Activated CD8-positive, alpha-beta T cell treated with anti-CD3 and anti-CD28 coated beads, Interleukin-2, amount 10 ng/mL, durations not matched to agents 7 days and 5 days (primary cell): Measurements from ENCODE around the gene RSAD1. TPM values are rescaled to one million over a fixed set of nuclear protein-coding genes. Genes with fewer than 3 reads are reported as not detected.

Experiments
- ATAC-seq: fragments of 150-1000 bp; cut with Tn5 transposase; one replicate; pipeline ENCODE4 v1.10.0; 2021; ENCODE audit warnings: moderate library complexity
- CTCF ChIA-PET: fragments of 350-600 bp; sonication (Branson Sonifier 250); formaldehyde crosslinking; loops from one replicate; lab custom pipeline; 2021; ENCODE audit warnings: antibody characterized with exemption; lab: Charles Lee
- POLR2A ChIA-PET: fragments of 350-600 bp; sonication (Branson Sonifier 250); formaldehyde crosslinking; loops from one replicate; lab custom pipeline; 2021; ENCODE audit warnings: antibody characterized with exemption; lab: Charles Lee
- DNase-seq: peaks from one replicate; pipeline ENCODE4 v3.0.0-alpha.2; 2020
- H3K27ac Mint-ChIP-seq: one replicate; pipeline ENCODE4 v1.8.0; 2021; ENCODE audit warnings: mild to moderate bottlenecking, mixed read lengths
- H3K27me3 Mint-ChIP-seq: one replicate; pipeline ENCODE4 v1.8.0; 2021; ENCODE audit warnings: low read depth, mixed read lengths
- H3K36me3 Mint-ChIP-seq: one replicate; pipeline ENCODE4 v1.8.0; 2021; ENCODE audit warnings: low read depth, mixed read lengths
- H3K4me1 Mint-ChIP-seq: one replicate; pipeline ENCODE4 v1.8.0; 2021; ENCODE audit warnings: low read depth, mixed read lengths
- H3K4me3 Mint-ChIP-seq: one replicate; pipeline ENCODE4 v1.8.0; 2021; ENCODE audit warnings: mild to moderate bottlenecking, mixed read lengths
- H3K9me3 Mint-ChIP-seq: one replicate; pipeline ENCODE4 v1.8.0; 2022; ENCODE audit warnings: mixed read lengths; ENCODE audit not compliant: insufficient read depth
- total RNA-seq, 2 experiments: library from RNA; stranded (reverse); gene quantifications; one replicate each; pipeline ENCODE4 v1.2.3, GENCODE V29; 2021

Gene RSAD1
- total RNA-seq, 2 experiments from 2014 or later: 26.6 to 28.4 TPM

DNA sequence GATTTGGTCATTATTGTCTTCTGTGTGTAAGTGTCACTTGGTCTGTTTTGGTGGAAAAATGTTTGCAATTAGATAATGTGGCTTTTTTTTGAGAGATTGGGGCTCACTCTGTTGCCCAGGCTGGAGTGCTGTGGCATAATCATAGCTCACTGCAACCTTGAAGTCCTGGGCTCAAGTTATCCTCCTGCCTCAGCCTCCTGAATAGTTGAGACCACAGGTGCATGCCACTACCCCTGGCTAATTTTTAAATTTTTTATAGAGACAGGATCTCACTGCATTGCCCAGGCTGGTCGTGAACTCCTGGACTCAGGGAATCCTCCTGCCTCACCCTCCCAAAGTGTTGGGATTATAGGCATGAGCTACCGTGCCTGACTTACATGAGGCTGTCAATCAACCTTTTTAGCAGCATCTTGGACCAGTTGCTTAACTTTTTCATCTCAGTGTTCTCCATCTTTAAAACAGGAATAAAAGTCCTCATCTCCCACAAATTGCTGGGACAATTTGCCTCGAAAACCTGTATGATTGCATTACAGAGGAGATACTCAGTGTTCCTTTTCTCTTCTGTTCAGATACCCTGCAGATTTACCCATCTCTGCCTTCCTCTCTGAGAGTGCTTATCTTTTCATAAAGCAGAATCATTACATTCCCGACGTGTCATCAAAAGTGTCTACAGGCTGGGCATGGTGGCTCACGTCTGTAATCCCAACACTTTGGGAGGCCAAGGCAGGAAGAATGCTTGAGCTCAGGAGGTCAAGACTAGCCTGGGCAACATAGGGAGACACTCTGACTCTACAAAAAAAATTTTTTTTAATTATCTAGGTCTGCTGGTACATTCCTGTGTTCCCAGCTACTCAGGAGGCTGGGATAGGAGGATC lies 33.6 kb upstream of the RSAD1 start:
- no peaks in the 10 kb centered on the region for H3K9me3 Mint-ChIP-seq
- no peaks in the 10 kb centered on the region for H3K27me3 Mint-ChIP-seq
- ATAC-seq: no peak
- H3K27ac Mint-ChIP-seq: no peak overlapping the region
- no peaks in the 10 kb centered on the region for H3K4me1 Mint-ChIP-seq
- ChIA-PET POLR2A (no interaction called here), CTCF (interaction anchor here (1.1 to 1.7 kb wide), 2 partner anchors 19 to 48 kb away, joined by 3 to 6 read pairs; partner anchors contain the start of genes ACSF2 and LRRC59)
- no peaks in the 10 kb centered on the region for H3K36me3 Mint-ChIP-seq
- H3K4me3 Mint-ChIP-seq: no peak overlapping the region
- DNase-seq: no peak

DNA sequence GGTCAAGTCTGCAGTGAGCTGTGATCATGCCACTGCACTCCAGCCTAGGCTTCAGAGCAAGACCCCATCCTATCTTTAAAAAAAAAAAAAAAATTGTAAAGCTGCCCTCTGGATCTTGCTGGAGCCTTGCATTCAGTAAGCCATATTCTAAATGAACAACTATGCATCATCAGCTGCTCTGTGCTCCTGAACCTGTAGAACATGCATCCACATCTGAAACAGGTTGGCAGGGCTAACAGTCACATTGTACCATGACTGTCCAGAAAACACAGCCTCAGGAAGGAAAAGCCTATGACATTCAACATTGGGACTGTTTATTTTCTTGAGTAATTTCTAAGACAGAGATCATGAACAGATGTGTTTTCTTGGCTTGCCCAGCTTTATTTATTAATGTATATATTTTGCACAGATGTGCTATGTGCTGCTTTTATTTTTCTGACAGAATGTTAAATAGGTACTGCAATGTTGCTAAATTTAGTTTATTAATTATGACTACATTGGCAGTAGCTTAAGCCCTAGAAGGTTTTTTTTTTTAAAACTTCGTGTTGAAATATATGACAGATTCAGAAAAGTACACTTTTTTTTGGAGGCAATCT lies 32.8 kb upstream of the RSAD1 start:
- Mint-ChIP-seq H3K27ac (no peak overlapping the region), H3K9me3 (no peaks in the 10 kb centered on the region), H3K4me3 (no peak overlapping the region), H3K4me1 (no peaks in the 10 kb centered on the region), H3K27me3 (no peaks in the 10 kb centered on the region), H3K36me3 (no peaks in the 10 kb centered on the region)
- ChIA-PET CTCF (no interaction called here), POLR2A (no interaction called here)
- DNase-seq (no peak), ATAC-seq (no peak)

- POLR2A ChIA-PET: no interaction called here
- Mint-ChIP-seq H3K36me3 (no peaks in the 10 kb centered on the region), H3K27me3 (no peaks in the 10 kb centered on the region), H3K4me3 (no peak overlapping the region), H3K4me1 (peaks cover 5% of the 10 kb centered on the region), H3K9me3 (no peaks in the 10 kb centered on the region), H3K27ac (no peak overlapping the region)
- DNase-seq: no peak
- CTCF ChIA-PET: no interaction called here
- no peak for ATAC-seq
Observed at GRCh38 chr17:50447870-50448595, 30.6 kb upstream of the RSAD1 start.

- no peaks in the 10 kb centered on the region for H3K9me3 Mint-ChIP-seq
- H3K27ac Mint-ChIP-seq: no peak overlapping the region
- ChIA-PET POLR2A (no interaction called here), CTCF (no interaction called here)
- no peaks in the 10 kb centered on the region for H3K36me3 Mint-ChIP-seq
- H3K4me3 Mint-ChIP-seq: no peak overlapping the region
- peaks cover 5% of the 10 kb centered on the region for H3K4me1 Mint-ChIP-seq
- no peak for ATAC-seq
- no peaks in the 10 kb centered on the region for H3K27me3 Mint-ChIP-seq
- DNase-seq: no peak
Observed at GRCh38 chr17:50448643-50449042, 30.0 kb upstream of the RSAD1 start.

- H3K27me3 Mint-ChIP-seq: no peaks in the 10 kb centered on the region
- H3K4me1 Mint-ChIP-seq: peaks cover 5% of the 10 kb centered on the region
- no peaks in the 10 kb centered on the region for H3K36me3 Mint-ChIP-seq
- H3K27ac Mint-ChIP-seq: no peak overlapping the region
- POLR2A ChIA-PET: no interaction called here
- ATAC-seq (no peak), DNase-seq (no peak)
- no peaks in the 10 kb centered on the region for H3K9me3 Mint-ChIP-seq
- no peak overlapping the region for H3K4me3 Mint-ChIP-seq
- CTCF ChIA-PET: interaction anchor here (1.2 kb wide), 1 partner anchor 25 kb away, joined by 4 read pairs; no protein-coding TSS in a partner anchor
Observed at GRCh38 chr17:50451943-50452629, 26.6 kb upstream of the RSAD1 start.

DNA sequence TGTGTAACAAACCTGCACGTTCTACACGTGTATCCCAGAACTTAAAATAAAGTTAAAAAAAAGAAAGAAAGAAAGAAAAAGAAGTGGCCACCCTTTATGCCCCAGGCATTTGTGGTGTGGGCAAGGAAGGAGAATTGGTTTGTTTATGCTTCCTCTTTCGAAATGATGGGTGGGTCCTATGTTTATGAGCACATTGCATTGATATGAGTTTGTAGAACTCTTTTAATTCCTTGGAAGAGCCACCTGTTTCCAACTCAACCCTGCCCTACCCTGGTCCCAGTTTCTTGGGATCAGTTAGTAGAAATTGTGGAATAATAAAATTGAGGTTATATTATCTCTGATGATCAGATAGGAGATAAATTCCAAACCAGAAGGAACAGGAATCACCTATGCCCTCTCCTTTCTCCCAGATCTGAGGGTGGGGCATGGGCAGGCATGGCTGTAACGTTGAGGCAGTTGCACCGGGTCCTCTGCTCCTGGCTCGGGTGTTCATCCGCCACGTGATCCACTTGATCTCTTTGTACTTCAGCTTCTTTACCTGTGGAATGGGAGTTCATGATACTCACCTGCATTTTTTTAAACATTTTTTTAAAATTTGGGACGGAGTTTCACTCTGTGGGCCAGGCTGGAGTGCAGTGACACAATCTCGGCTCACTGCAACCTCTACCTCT lies 25.9 kb upstream of the RSAD1 start:
- no peaks in the 10 kb centered on the region for H3K9me3 Mint-ChIP-seq
- H3K27ac Mint-ChIP-seq: no peak overlapping the region

GRCh38 chr17:50453901-50454300 lies 24.8 kb upstream of the RSAD1 start:
- Mint-ChIP-seq H3K9me3 (no peaks in the 10 kb centered on the region), H3K27ac (no peak overlapping the region), H3K4me3 (no peak overlapping the region), H3K4me1 (peaks cover 5% of the 10 kb centered on the region), H3K36me3 (no peaks in the 10 kb centered on the region), H3K27me3 (no peaks in the 10 kb centered on the region)
- POLR2A ChIA-PET: no interaction called here
- ATAC-seq (no peak), DNase-seq (no peak)
- CTCF ChIA-PET: no interaction called here

More for the DNA sequence above, 25.9 kb upstream of the RSAD1 start:
- H3K27me3 Mint-ChIP-seq: no peaks in the 10 kb centered on the region
- ATAC-seq (no peak), DNase-seq (no peak)
- CTCF ChIA-PET: interaction anchor here (1.2 kb wide), 1 partner anchor 26 kb away, joined by 4 read pairs; no protein-coding TSS in a partner anchor
- no peaks in the 10 kb centered on the region for H3K36me3 Mint-ChIP-seq
- POLR2A ChIA-PET: no interaction called here
- H3K4me1 Mint-ChIP-seq: peaks cover 5% of the 10 kb centered on the region
- no peak overlapping the region for H3K4me3 Mint-ChIP-seq

DNA sequence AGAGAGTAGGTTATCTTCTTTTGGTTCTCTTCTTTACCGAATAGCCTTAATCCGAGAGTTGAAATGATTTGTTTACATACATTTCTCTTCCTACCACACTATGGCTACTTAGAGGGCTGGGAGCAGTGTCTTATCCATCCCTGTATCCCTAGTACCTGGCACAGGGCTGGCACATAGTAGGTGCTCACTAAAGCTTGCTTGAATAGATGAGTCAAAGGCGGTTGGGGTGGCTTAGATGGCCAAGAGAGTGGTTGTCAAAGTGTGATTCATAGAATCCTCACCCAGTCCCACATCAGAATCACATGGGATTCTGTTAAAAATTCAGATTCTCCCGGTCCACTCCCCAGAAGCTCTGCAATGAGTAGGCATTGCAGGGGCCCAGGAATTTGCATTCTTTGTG lies 21.0 kb upstream of the RSAD1 start:
- no peak overlapping the region for H3K27ac Mint-ChIP-seq
- CTCF ChIA-PET: interaction anchor here (1.6 kb wide), 1 partner anchor 257 kb away, joined by 3 read pairs; no protein-coding TSS in a partner anchor
- no peak overlapping the region for H3K4me3 Mint-ChIP-seq
- no peaks in the 10 kb centered on the region for H3K36me3 Mint-ChIP-seq
- POLR2A ChIA-PET: no interaction called here
- H3K4me1 Mint-ChIP-seq: peaks cover 2% of the 10 kb centered on the region
- no peak for ATAC-seq
- H3K27me3 Mint-ChIP-seq: no peaks in the 10 kb centered on the region
- H3K9me3 Mint-ChIP-seq: no peaks in the 10 kb centered on the region
- DNase-seq: no peak

DNA sequence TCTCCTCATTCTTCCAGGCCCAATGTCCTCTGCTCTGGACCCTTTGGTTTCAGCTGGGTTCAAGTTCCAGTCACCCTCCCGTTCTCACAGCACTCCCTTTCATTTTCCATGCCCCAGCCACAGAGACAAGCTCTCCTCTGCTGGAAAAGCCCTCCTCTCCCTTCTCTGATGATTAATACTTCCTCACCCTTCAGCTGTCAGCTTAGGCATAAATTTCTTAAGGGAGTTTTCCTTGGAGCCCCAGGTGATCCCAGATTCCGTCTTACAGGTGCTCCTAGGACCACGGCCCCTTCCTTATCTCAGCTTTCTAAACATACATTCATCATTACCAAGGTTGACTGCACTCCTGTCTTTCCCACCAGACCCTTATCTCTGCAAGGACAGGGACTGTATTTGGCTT lies 20.4 kb upstream of the RSAD1 start:
- H3K4me1 Mint-ChIP-seq: no peaks in the 10 kb centered on the region
- no peaks in the 10 kb centered on the region for H3K9me3 Mint-ChIP-seq
- H3K4me3 Mint-ChIP-seq: no peak overlapping the region
- no peaks in the 10 kb centered on the region for H3K36me3 Mint-ChIP-seq
- no peaks in the 10 kb centered on the region for H3K27me3 Mint-ChIP-seq
- ChIA-PET POLR2A (no interaction called here), CTCF (interaction anchor here (1.6 kb wide), 1 partner anchor 258 kb away, joined by 3 read pairs; no protein-coding TSS in a partner anchor)
- ATAC-seq (no peak), DNase-seq (no peak)
- no peak overlapping the region for H3K27ac Mint-ChIP-seq

- Mint-ChIP-seq H3K4me3 (no peak overlapping the region), H3K9me3 (no peaks in the 10 kb centered on the region), H3K4me1 (no peaks in the 10 kb centered on the region), H3K27ac (no peak overlapping the region), H3K36me3 (no peaks in the 10 kb centered on the region), H3K27me3 (no peaks in the 10 kb centered on the region)
- CTCF ChIA-PET: interaction anchor here (1.2 to 1.6 kb wide), 2 partner anchors 62 to 259 kb away, joined by 3 read pairs; partner anchors contain the start of gene LRRC59
- DNase-seq (no peak), ATAC-seq (no peak)
- POLR2A ChIA-PET: no interaction called here
Observed at GRCh38 chr17:50458701-50459676, 19.7 kb upstream of the RSAD1 start.
